SK-N-SH (cell line): ENCODE results near the gene AP1S1. TPM values are rescaled to one million over a fixed set of nuclear protein-coding genes. Genes with fewer than 3 reads are reported as not detected.
A peak's percentile ranks its signal among the peaks of the same experiment; 100 is the strongest.

Source experiments
- CTCF ChIA-PET: fragments of 300-600, 350-600 bp; formaldehyde crosslinking; extraction: SDS; loops from one replicate; lab custom pipeline; 2021; lab: Yijun Ruan, JAX
- POLR2A ChIA-PET: fragments of 350-600 bp; sonication (Branson Sonifier 250); formaldehyde crosslinking; extraction: SDS; loops from one replicate; lab custom pipeline; 2020; ENCODE audit warnings: antibody characterized with exemption, inconsistent platforms; lab: Yijun Ruan, JAX
- DNase-seq: peaks from one replicate; pipeline ENCODE4 v3.0.0; 2012
- H2AFZ ChIP-seq: fragments of 200-600 bp; sonication (generic); 2 replicates; pipeline ENCODE4 v1.8.1; 2016; ENCODE audit warnings: antibody characterized with exemption, mild to moderate bottlenecking, low read depth
- H3F3A ChIP-seq: fragments of 200-600 bp; sonication (generic); replicated peaks from 2 replicates; pipeline ENCODE3; 2016; ENCODE audit warnings: antibody characterized with exemption, mild to moderate bottlenecking; ENCODE audit not compliant: insufficient read depth
- H3K27ac ChIP-seq, 2 experiments: fragments of 200-500 bp in 1 of 2; fragments of 200-600 bp in 1 of 2; sonication (Bioruptor generic) in 1 of 2; sonication (generic), shearing (Covaris generic) in 1 of 2; 2 replicates each; pipeline versions ENCODE4 v1.5.1 to v1.6.1; 2014 to 2016; ENCODE audit warnings: low read depth in 2 of 2, inconsistent platforms in 1 of 2, low read length in 1 of 2, mild to moderate bottlenecking in 1 of 2, mixed read lengths in 1 of 2
- H3K27me3 ChIP-seq: fragments of 200-600 bp; sonication (generic), shearing (Covaris generic); 2 replicates; pipeline ENCODE4 v1.6.1; 2016; ENCODE audit warnings: mixed run types; ENCODE audit not compliant: insufficient read depth
- H3K36me3 ChIP-seq, 2 experiments: fragments of 200-500 bp in 1 of 2; fragments of 200-600 bp in 1 of 2; sonication (Bioruptor generic) in 1 of 2; sonication (generic) in 1 of 2; replicated peaks in 1 of 2; 2 replicates each; pipeline versions ENCODE3 to v1.5.1; 2014 to 2016; ENCODE audit warnings: low read length in 1 of 2, mild to moderate bottlenecking in 1 of 2; ENCODE audit not compliant: insufficient read depth in 2 of 2, control insufficient read depth in 1 of 2
- H3K4me1 ChIP-seq, 2 experiments: fragments of 200-500 bp in 1 of 2; fragments of 200-600 bp in 1 of 2; sonication (Bioruptor generic) in 1 of 2; sonication (generic), shearing (Covaris generic) in 1 of 2; 2 replicates each; pipeline versions ENCODE4 v1.5.1 to v1.6.1; 2014 to 2016; ENCODE audit warnings: low read depth in 1 of 2, low read length in 1 of 2, mixed run types in 1 of 2; ENCODE audit not compliant: insufficient read depth in 2 of 2, control insufficient read depth in 1 of 2
- H3K4me2 ChIP-seq: fragments of 200-600 bp; sonication (generic), shearing (Covaris generic); 2 replicates; pipeline ENCODE4 v1.6.1; 2017; ENCODE audit warnings: mixed run types
- H3K4me3 ChIP-seq, 2 experiments: fragments of 200-500 bp in 1 of 2; fragments of 200-600 bp in 1 of 2; sonication (Bioruptor generic) in 1 of 2; sonication (generic), shearing (Covaris generic) in 1 of 2; 2 replicates each; pipeline versions ENCODE4 v1.5.1 to v1.8.1; 2014 to 2016; ENCODE audit warnings: low read depth in 2 of 2, inconsistent platforms in 1 of 2, low read length in 1 of 2, mild to moderate bottlenecking in 1 of 2, mixed read lengths in 1 of 2, moderate library complexity in 1 of 2
- H3K79me2 ChIP-seq: fragments of 200-600 bp; sonication (generic); 2 replicates; pipeline ENCODE4 v1.8.1; 2017; ENCODE audit warnings: mild to moderate bottlenecking; ENCODE audit not compliant: insufficient read depth
- H3K9ac ChIP-seq: fragments of 200-600 bp; sonication (generic); 2 replicates; pipeline ENCODE4 v1.6.1; 2017; ENCODE audit warnings: mixed run types
- H3K9me2 ChIP-seq: fragments of 200-600 bp; sonication (generic); 2 replicates; pipeline ENCODE4 v1.6.1; 2017; ENCODE audit warnings: mixed run types
- H3K9me3 ChIP-seq: fragments of 200-600 bp; sonication (generic); 2 replicates; pipeline ENCODE4 v1.6.1; 2017; ENCODE audit warnings: mixed run types, mild to moderate bottlenecking, moderate library complexity
- H4K20me1 ChIP-seq: fragments of 200-600 bp; sonication (generic); 2 replicates; pipeline ENCODE4 v1.6.1; 2017; ENCODE audit warnings: mild to moderate bottlenecking, mixed run types; ENCODE audit not compliant: insufficient read depth
- ELF1 ChIP-seq: IDR thresholded peaks from 2 replicates; pipeline ENCODE4 v1.4.0; 2012
- FOSL2 ChIP-seq: IDR thresholded peaks from 2 replicates; pipeline ENCODE4 v1.4.0; 2012; ENCODE audit warnings: low read depth, mild to moderate bottlenecking, moderate library complexity, borderline replicate concordance
- GABPA ChIP-seq: IDR thresholded peaks from 2 replicates; pipeline ENCODE4 v1.4.0; 2012; ENCODE audit warnings: low read depth, mild to moderate bottlenecking
- GATA2 ChIP-seq: sonication (generic); formaldehyde crosslinking; IDR thresholded peaks from 2 replicates; pipeline ENCODE4 v1.5.0; 2020; ENCODE audit warnings: mild to moderate bottlenecking, missing genetic modification reagents
- JUND ChIP-seq: IDR thresholded peaks from 2 replicates; pipeline ENCODE4 v1.4.0; 2012
- MAX ChIP-seq: IDR thresholded peaks from 2 replicates; pipeline ENCODE4 v1.4.0; 2012; ENCODE audit warnings: low read depth
- MEF2A ChIP-seq: IDR thresholded peaks from 2 replicates; pipeline ENCODE4 v1.4.0; 2012; ENCODE audit warnings: low read depth, borderline replicate concordance
- MXI1 ChIP-seq: IDR thresholded peaks from 2 replicates; pipeline ENCODE4 v1.6.1; 2012; ENCODE audit warnings: mild to moderate bottlenecking, low read depth, low read length, improper control_type of control experiment
- RAD21 ChIP-seq: IDR thresholded peaks from 2 replicates; pipeline ENCODE4 v1.6.1; 2012; ENCODE audit warnings: mild to moderate bottlenecking, low read length
- RXRA ChIP-seq: IDR thresholded peaks from 2 replicates; pipeline ENCODE4 v1.4.0; 2012; ENCODE audit warnings: low read depth, mild to moderate bottlenecking, borderline replicate concordance
- SIN3A ChIP-seq: IDR thresholded peaks from 2 replicates; pipeline ENCODE4 v1.6.1; 2012; ENCODE audit warnings: low read depth, mild to moderate bottlenecking, low read length, moderate library complexity, borderline replicate concordance
- TAF1 ChIP-seq: IDR thresholded peaks from 2 replicates; pipeline ENCODE4 v1.6.1; 2012; ENCODE audit warnings: low read depth, mild to moderate bottlenecking, low read length, moderate library complexity, borderline replicate concordance
- TCF12 ChIP-seq: IDR thresholded peaks from 2 replicates; pipeline ENCODE4 v1.4.0; 2012
- TEAD4 ChIP-seq: IDR thresholded peaks from 2 replicates; pipeline ENCODE4 v1.4.0; 2012; ENCODE audit warnings: mild to moderate bottlenecking, borderline replicate concordance; ENCODE audit not compliant: insufficient read depth
- YY1 ChIP-seq: IDR thresholded peaks from 2 replicates; pipeline ENCODE4 v1.4.0; 2012; ENCODE audit warnings: low read depth, mild to moderate bottlenecking
- WGBS: methylation state at CpG from one replicate; pipeline ENCODE4 v1.1.6; 2017; ENCODE audit warnings: low lambda C conversion rate; 5-methylcytosine and 5-hydroxymethylcytosine counted together
- polyA plus RNA-seq, 3 experiments: library from polyadenylated mRNA; depleted of rRNA; stranded (reverse); fragments of >200 nt; gene quantifications; 2 replicates each; pipeline ENCODE4 v1.2.3, GENCODE V29; 2012
- TF ChIP-seq, protein P1 (sequence below): IDR thresholded peaks from 2 replicates; pipeline ENCODE4 v1.6.1; 2012; ENCODE audit warnings: mild to moderate bottlenecking, low read depth, low read length, moderate library complexity
- TF ChIP-seq, protein P2 (sequence below): fragments of 150-350 bp; IDR thresholded peaks from 2 replicates; pipeline ENCODE4 v1.6.1; 2017; ENCODE audit warnings: antibody characterized with exemption, low read length, low read depth, borderline replicate concordance
- TF ChIP-seq, protein P3 (sequence below): fragments of 150-350 bp; IDR thresholded peaks from 2 replicates; pipeline ENCODE4 v1.6.1; 2016; ENCODE audit warnings: mild to moderate bottlenecking, low read depth, low read length

Gene AP1S1
- polyA plus RNA-seq, 1 of the 3 experiments (the other 2 are of a cell fraction): 616 TPM

DNA sequence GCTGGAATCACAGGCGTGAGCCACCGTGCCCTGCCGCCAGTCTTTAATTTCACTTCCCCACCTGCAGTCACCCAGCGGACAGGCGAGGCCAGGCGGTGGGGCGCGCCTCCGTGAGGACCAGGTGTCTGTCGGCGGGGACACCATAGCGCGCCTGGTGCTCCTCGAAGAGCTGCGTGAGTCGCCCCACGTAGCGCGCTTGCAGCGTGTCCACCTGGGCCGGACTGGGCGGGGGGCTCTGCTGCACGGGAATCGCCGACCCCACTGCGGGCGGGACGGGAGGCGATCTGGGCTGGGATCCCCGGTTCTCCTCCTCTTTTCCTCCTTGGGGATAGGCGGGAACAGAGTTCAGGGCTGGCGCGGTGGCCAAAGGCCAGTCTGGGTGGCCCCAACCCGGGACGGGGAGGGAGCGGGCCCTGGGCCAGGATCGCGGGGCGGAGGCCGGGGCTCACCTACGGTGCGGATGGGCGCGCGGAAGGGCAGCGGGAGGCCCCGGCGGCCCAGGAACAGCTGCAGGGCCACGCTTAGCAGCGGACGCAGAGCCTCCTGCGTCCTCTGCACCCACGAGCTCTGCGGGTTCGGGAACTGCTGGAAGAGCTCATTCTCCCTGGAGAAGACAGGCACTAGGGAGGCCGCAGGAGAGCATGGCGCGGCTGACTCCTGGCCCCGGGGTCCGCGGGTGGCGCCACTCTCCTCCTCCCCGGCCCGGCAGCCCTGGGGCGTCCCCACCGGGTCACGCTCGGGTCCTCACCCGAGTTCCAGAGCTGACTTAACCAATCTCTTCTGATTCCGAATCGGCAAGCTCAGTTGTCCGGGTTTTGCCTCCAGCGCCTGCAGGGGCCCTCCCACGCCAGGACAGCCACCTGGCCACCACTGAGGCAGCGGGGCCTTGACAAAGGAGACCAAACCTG is 47.7 kb downstream of the AP1S1 start:
- WGBS: 87% methylated on average over 70 of the region's 75 CpGs
- peak; percentile 42 for DNase-seq
- Histone ChIP-seq H3K9me2 (no peaks in the 10 kb centered on the region), H3K79me2 (no peaks in the 10 kb centered on the region), H3K27me3 (no peaks in the 10 kb centered on the region; the same call in 1 of the 2 replicates), H3K27ac (no peak overlapping the region), H3K4me3 (no peak overlapping the region), H3K4me1 (no peaks in the 10 kb centered on the region), H3K4me2 (no peak overlapping the region), H3F3A (no peaks in the 10 kb centered on the region), H3K9me3 (no peaks in the 10 kb centered on the region), H2AFZ (no peak overlapping the region), H3K36me3 (peaks cover 0 to 4% of the 10 kb centered on the region in 2 experiments), H3K9ac (no peak overlapping the region), H4K20me1 (no peaks in the 10 kb centered on the region)
- TF ChIP-seq JUND (no peak), MEF2A (no peak), MAX (no peak), SIN3A (no peak), RXRA (no peak), TEAD4 (no peak), GATA2 (CRISPR knock-in tag) (no peak)
- CTCF ChIA-PET: interaction anchor here (0.8 to 2.7 kb wide), 4 partner anchors 9 to 80 kb away, joined by 3 to 32 read pairs (median 8); partner anchors contain the start of genes PLOD3 and ZNHIT1
- POLR2A ChIA-PET: interaction anchor here (0.9 kb wide), 1 partner anchor 37 kb away, joined by 4 read pairs; the partner anchor contains the start of gene VGF

DNA sequence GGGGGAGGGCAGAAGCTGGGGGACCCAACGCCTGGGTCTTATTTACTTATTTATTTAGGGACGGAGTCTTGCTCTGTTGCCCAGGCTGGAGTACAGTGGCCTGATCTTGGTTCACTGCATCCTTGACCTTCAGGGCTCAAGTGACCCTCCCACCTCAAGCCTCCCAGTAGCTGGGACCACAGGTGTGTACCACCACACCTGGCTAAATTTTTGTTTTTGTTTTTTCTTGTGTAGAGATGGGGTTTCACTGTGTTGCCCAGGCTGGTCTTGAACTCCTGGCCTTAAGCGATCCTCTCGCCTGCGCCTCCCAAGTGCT is 48.3 kb downstream of the AP1S1 start:
- H3K9me2 ChIP-seq: no peaks in the 10 kb centered on the region
- H3K4me3 ChIP-seq: no peak overlapping the region
- H3K9ac ChIP-seq: no peak overlapping the region
- 91% methylated on average over 5 of the region's 5 CpGs for WGBS
- H3K4me1 ChIP-seq: no peaks in the 10 kb centered on the region
- H4K20me1 ChIP-seq: no peaks in the 10 kb centered on the region
- POLR2A ChIA-PET: interaction anchor here (0.9 kb wide), 1 partner anchor 37 kb away, joined by 4 read pairs; the partner anchor contains the start of gene VGF
- H3K36me3 ChIP-seq: peaks cover 0 to 6% of the 10 kb centered on the region in 2 experiments
- no peak overlapping the region for H3K27ac ChIP-seq
- H3K4me2 ChIP-seq: no peak overlapping the region
- no peak for DNase-seq
- no peaks in the 10 kb centered on the region for H3K79me2 ChIP-seq
- no peaks in the 10 kb centered on the region; the same call in 1 of the 2 replicates for H3K27me3 ChIP-seq
- CTCF ChIA-PET: interaction anchor here (0.8 to 2.7 kb wide), 5 partner anchors 10 to 80 kb away, joined by 3 to 32 read pairs (median 10); partner anchors contain the start of genes PLOD3 and ZNHIT1
- no peak overlapping the region for H2AFZ ChIP-seq
- H3K9me3 ChIP-seq: no peaks in the 10 kb centered on the region
- TF ChIP-seq TCF12 (no peak), RAD21 (no peak), YY1 (no peak), TAF1 (no peak), ELF1 (no peak), SIN3A (no peak), FOSL2 (no peak), MXI1 (no peak), GABPA (no peak), GATA2 (CRISPR knock-in tag) (no peak)
- TF ChIP-seq, protein P1, sequence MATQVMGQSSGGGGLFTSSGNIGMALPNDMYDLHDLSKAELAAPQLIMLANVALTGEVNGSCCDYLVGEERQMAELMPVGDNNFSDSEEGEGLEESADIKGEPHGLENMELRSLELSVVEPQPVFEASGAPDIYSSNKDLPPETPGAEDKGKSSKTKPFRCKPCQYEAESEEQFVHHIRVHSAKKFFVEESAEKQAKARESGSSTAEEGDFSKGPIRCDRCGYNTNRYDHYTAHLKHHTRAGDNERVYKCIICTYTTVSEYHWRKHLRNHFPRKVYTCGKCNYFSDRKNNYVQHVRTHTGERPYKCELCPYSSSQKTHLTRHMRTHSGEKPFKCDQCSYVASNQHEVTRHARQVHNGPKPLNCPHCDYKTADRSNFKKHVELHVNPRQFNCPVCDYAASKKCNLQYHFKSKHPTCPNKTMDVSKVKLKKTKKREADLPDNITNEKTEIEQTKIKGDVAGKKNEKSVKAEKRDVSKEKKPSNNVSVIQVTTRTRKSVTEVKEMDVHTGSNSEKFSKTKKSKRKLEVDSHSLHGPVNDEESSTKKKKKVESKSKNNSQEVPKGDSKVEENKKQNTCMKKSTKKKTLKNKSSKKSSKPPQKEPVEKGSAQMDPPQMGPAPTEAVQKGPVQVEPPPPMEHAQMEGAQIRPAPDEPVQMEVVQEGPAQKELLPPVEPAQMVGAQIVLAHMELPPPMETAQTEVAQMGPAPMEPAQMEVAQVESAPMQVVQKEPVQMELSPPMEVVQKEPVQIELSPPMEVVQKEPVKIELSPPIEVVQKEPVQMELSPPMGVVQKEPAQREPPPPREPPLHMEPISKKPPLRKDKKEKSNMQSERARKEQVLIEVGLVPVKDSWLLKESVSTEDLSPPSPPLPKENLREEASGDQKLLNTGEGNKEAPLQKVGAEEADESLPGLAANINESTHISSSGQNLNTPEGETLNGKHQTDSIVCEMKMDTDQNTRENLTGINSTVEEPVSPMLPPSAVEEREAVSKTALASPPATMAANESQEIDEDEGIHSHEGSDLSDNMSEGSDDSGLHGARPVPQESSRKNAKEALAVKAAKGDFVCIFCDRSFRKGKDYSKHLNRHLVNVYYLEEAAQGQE: no peak
- TF ChIP-seq, protein P2, sequence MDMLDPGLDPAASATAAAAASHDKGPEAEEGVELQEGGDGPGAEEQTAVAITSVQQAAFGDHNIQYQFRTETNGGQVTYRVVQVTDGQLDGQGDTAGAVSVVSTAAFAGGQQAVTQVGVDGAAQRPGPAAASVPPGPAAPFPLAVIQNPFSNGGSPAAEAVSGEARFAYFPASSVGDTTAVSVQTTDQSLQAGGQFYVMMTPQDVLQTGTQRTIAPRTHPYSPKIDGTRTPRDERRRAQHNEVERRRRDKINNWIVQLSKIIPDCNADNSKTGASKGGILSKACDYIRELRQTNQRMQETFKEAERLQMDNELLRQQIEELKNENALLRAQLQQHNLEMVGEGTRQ: no peak
- TF ChIP-seq, protein P3, sequence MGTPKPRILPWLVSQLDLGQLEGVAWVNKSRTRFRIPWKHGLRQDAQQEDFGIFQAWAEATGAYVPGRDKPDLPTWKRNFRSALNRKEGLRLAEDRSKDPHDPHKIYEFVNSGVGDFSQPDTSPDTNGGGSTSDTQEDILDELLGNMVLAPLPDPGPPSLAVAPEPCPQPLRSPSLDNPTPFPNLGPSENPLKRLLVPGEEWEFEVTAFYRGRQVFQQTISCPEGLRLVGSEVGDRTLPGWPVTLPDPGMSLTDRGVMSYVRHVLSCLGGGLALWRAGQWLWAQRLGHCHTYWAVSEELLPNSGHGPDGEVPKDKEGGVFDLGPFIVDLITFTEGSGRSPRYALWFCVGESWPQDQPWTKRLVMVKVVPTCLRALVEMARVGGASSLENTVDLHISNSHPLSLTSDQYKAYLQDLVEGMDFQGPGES: no peak
- peaks cover 2% of the 10 kb centered on the region for H3F3A ChIP-seq
